GM19043 (cell line): ENCODE measurements around the gene CD244.
"Not testable (repeated sequence)": the region's sequence is repeated elsewhere in the genome, so short reads cannot be mapped to it uniquely, and the experiment has no call there.

Experiments used
- ATAC-seq: cut with Tn5 transposase; IDR thresholded peaks from one replicate; pipeline ENCODE4 v1.9.1; 2021; ENCODE audit warnings: low read depth; ENCODE audit not compliant: unreplicated experiment

Gene CD244

DNA sequence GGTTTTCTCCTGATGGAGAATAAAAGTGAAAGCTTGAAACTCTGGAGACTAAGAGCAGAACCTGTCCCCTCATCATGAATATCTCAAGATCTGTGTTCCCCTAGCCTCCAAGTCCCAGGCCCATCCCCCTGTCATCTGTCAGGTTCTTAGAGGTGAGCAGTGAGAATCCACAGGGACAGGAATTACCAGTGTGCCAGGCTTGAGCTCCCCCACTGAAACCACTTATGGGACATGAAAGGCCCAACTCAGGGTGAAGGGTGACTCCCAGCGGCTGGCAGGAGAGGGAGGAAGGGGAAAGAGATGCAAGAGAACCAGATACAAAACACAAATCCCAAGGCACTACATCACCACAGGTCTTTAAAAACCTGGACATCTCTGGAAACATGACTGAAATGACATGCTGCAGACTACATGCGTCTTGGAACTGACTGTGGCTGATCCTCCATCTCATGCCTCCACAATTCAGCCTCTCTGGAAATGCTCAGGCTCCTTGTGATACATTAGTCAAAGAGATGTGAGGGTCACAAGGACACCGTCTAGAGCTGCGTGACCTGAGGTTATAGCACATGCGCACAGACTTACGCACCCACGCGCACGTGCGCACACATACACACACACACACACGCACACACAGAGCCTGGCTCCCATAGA is 73.5 kb downstream of the CD244 start:
- ATAC-seq = no peak

DNA sequence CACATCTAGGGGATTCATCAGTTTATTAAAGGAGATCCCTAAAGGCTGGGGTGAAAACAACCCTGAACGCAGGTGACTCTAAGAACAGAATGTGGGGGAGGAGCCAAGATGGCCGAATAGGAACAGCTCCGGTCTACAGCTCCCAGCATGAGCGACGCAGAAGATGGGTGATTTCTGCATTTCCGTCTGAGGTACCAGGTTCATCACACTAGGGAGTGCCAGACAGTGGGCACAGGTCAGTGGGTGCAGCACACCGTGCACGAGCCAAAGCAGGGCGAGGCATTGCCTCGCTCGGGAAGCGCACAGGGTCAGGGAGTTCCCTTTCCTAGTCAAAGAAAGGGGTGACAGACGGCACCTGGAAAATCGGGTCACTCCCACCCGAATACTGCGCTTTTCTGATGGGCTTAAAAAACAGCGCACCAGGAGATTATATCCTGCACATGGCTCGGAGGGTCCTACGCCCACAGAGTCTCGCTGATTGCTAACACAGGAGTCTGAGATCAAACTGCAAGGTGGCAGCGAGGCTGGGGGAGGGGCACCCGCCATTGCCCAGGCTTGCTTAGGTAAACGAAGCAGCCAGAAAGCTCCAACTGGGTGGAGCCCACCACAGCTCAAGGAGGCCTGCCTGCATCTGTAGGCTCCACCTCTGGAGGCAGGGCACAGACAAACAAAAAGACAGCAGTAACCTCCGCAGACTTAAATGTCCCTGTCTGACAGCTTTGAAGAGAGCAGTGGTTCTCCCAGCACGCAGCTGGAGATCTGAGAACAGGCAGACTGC is 79.5 kb downstream of the CD244 start:
- ATAC-seq = not testable (repeated sequence)

DNA sequence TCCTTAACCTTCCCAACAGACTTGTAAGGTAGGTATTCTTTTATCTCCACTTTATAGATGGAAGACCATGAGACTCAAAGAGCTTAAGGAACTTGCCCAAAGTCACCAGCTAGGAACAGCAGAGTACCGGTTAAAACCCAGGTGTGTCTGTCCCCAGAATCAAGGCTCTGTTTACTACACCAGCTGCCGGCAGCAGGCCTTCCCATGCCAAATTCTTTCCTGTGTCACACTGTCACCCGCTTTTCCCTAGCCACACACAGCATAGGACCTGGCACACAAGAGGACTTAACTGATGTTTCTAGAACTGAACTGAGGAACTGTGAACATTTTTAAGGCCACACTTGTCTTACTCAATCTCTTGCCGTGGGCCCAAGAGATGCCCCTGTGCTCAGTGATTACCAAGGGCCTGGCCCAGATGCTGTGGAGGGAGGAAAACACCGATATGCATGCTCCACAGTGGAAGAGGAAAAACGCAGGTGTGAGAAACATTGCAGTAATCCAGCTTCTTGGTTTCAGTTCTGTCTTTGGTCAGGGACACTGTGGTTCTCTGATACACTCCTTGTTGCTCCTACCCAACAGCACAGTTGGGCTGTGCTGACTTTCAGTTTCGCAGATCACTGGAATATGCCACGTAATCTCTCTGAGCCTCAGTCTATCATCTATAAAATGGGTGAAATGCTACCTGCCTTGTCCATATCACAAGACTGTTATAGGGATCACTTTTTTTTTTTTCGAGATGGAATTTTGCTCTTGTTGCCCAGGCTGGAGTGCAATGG is 80.6 kb downstream of the CD244 start:
- ATAC-seq = peak; percentile 76

DNA sequence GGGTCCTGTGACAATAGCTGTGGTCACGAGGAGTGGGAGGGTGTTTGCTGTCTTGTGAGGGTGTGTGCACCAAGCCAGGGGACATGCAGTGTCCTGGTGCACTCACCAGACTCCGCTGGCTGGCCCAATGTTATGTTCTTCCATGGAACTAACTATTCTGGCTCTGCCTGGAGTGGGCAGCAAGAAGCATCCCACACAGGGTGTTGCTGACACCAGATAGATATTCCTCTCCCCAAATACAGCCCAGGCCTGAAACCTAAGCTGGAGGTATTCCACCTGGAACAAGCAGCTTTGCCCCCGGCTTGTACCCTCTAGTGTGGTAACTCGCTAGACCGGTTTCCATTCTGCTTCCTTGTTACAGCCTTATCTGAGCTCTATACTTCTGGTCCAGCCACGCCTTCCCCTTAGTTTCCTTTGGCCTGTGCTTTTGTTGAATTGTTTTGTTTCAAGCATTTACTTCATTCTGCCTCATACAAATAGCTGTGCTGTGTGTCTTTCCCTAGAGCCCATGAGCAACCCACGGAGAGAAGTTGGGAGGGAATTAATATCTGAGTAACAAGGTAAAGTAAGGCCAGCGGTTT is 81.4 kb downstream of the CD244 start:
- no peak for ATAC-seq

DNA sequence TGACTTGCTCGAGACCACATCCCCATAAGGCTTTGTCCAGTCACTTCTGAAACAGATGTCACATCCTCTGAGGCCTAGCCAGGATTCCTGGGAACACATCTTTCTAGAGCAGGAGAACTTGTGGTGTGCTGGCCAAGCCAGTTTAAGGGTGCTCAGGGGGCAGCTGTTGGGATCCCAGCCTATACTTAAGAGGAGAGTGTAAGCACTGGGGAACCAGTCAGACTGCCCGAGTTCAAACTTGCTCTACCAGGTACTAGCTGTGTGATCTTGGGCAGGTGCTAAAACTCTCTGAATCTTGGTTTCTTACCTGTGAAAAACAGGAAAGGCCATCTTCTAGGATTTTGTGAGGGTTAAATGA is 82.3 kb downstream of the CD244 start:
- no peak for ATAC-seq
